ENCODE measurements around the gene CACNA1C.

Gene CACNA1C

DNA sequence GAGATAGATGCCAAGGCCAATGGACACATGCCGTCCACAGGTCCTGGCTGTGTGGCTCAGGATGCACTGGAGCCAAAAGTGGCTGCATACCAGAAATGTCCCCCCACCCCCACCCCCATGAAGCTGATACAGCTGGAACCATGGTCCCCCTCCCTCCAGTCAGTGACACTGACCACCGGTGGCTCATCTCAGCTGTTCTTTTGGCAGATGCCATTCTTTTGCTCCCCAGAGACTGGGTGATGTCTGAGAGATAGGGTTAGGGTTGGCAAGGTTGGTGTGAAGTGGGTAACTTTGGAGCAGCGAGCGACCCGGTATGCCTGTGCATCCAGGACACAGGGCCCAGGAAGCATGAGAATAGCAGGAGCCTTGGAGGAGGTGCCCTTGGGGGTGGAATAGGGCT lies 285.6 kb downstream of the CACNA1C start:
- DNase-seq (ENCODE audit: low read depth in 3 of 3), result no peak

GRCh38 chr12:2338991-2339431 lies 286.2 kb downstream of the CACNA1C start:
- DNase-seq (ENCODE audit: low read depth in 3 of 3), result no peak

- DNase-seq (ENCODE audit: low read depth in 3 of 3), result no peak
Observed at GRCh38 chr12:2341051-2341751, 288.4 kb downstream of the CACNA1C start.

GRCh38 chr12:2341871-2342270 lies 289.1 kb downstream of the CACNA1C start:
- no peak for DNase-seq (ENCODE audit: low read depth in 3 of 3)

GRCh38 chr12:2343681-2344080 lies 290.9 kb downstream of the CACNA1C start:
- DNase-seq (ENCODE audit: low read depth in 3 of 3), result no peak

DNA sequence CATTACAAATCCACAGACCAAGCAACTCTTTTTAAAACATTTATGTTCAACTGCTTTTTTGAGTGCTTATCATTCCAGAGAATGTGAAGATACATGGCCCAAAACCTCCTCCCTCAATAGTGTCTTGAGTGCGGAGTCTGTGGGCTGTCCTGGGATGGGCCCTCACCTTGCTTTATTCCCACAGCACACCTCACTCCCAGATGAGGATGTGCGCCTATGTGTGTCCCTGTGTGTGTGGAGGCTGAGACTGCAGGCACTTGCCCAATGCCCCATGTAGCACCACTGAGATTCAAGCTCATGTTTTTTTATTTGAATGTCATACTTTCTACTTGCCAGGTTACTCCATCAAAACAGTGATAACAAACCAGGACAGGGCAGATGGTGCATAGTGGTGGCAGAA lies 291.7 kb downstream of the CACNA1C start:
- DNase-seq (ENCODE audit: low read depth in 3 of 3), result no peak

DNA sequence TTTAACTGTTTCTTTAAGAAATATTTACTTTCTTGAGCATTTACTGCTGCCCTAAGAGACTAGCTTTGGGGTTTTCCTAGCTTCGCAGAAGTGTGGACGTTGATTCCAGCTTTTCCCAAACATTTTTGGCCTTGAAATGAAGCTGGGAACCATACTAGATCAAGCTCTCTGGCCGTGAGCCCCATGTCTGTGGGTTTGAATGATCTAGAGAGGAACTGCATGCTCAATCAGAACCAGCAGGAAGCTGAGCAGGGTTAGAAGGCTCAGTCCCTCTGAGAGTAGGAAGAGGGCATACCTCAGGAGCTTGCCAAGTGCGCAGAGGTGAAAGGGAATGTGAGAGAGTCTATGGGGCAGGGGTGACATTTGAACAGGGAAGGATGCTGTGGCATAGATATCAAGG lies 292.1 kb downstream of the CACNA1C start:
- no peak for DNase-seq (ENCODE audit: low read depth in 3 of 3)

GRCh38 chr12:2345902-2346301 lies 293.1 kb downstream of the CACNA1C start:
- no peak for DNase-seq (ENCODE audit: low read depth in 3 of 3)

DNA sequence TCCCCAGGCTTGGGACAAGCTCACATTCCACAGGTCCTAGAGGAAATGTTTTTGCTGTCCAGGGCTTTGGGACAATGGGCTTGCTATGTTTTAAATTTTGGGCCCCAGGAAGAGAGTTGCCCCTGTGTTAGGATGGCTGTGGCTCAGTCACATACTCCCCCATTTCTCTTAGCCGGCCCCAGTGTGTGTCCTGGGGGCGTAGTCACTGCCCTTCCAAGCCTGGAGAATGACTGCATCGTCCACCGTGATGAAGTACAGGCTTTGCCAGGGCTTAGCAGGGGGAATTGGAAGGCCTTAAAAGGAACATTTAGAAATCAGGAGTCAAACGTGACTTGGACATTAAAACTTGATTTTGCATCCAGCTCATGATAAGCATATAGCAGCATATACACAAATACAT lies 293.6 kb downstream of the CACNA1C start:
- no peak for DNase-seq (ENCODE audit: low read depth in 3 of 3)

DNA sequence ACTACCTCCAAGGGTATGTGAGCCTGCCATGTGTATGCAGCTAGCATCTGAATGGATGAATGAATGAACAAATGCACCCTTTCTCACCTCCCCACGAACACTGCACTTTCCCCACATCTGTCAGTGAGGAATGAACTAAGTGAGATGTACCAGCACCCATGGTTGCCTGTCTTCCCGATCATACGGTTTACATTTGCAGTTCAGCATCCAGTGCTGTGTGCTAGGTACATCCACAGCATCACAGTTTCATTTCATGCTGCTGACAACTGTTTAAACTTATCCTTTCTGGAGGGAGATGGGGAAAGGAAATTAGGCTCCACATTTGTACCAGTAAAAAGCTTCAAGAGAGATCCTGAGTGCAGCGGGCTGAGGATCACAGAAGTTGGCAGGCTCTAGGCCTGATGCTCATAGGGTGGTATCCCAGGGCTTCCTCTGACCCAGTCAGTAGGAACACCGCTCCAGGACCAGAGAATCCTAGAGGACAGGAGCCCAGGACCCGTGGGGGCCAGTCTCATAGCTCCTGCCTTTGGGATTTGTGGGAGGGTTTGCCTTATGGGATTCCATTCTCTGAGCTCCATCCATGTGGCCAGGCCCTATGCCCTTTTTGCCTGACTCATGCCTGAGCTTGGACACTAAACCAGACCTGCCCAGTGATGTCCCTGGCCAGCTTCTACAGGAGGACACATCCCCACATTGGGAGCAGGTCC lies 294.5 kb downstream of the CACNA1C start:
- DNase-seq (ENCODE audit: low read depth in 3 of 3), result no peak

DNA sequence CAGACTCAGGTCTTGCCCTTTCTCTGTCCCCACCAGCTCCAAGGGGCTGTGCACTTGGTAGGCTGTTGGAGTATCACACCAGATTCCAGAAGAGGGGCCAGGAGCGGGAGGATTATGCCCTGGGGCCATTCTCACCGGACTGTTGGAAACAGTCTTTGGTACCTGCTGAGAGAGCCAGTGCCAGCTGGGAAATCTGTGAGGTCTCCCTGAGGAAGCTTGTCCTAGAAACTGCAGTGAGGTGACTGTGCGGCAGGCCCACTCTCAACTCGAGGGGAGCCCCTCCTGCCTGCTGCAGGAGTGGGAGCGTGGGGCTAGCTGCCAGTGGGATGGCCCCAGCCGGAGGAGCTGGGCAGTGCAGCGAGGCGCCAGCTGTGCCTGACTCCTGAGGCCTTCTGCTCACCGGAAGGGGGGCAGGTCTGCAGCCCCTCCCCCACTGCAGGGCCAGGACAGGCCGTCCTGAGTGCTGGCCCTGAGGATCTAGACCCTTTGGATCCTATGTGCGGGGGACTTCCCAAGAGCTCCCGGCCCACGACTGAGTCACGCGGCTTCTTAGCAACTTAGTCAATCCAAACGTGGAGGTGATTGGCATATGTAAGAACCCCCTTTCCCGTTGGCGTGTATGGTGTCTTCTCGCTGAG lies 295.2 kb downstream of the CACNA1C start:
- DNase-seq (ENCODE audit: low read depth in 3 of 3), result no peak

DNA sequence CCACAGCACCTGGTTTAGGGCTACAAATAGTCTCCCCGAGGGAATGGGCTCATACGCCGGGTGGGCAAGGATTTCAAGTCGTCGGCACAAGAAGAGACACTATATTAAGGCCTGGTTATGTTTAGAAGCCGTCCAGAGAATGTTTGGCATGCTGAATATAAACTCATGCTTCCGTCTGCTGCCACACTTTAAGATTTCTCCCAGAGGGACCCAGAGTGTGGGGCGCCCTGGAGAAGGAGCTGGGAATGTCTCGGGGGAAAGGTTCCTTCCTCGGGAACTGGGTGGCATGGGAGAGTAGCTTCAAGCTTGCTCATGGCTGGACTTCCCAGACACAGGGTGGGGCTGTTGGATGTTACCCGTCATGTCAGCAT lies 295.7 kb downstream of the CACNA1C start:
- DNase-seq (ENCODE audit: low read depth in 3 of 3), result no peak

DNA sequence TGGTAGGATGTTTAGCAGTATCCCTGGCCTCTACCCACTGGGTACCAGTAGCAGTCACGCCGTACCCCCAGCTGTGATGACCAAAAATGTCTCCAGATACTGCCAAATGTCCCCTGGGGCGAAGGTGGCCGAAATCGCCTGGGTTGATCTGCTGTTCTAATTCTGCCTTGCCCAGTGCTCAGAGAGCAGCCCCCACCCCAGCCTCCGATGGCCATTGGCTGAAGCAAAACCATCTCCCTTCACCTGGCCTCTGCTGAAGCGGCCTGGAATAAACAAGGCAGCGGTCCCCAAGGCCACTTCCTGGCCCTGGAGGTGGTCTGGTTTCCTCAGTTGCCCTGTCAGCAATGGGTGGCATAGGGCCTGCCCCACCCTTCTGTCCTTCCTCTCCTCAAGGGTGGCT lies 298.4 kb downstream of the CACNA1C start:
- DNase-seq (ENCODE audit: low read depth in 3 of 3), result no peak

GRCh38 chr12:2352203-2352602 lies 299.4 kb downstream of the CACNA1C start:
- no peak for DNase-seq (ENCODE audit: low read depth in 3 of 3)

DNA sequence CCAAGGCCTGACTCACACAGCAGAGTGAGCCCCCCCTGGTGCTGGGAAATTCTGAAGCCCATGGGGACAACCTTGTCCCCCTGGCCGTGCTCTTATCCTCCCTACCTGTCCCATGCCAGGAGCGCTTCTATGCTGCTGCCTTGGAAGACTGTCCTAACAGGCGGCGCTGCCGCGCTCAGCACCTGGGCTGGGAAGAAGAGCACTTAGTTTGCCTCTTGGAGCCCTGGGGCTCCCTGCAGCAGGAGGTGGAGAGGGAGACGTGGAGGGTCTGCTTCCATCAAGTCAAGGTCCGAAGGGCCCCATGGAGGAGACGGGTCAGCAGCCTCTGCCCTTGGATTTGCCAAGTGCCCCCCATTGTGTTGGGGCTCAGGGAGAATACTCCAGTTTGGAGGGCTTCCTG lies 300.5 kb downstream of the CACNA1C start:
- DNase-seq (ENCODE audit: low read depth in 3 of 3), result no peak

GRCh38 chr12:2353691-2354090 lies 300.9 kb downstream of the CACNA1C start:
- DNase-seq (ENCODE audit: low read depth in 3 of 3), result no peak

DNA sequence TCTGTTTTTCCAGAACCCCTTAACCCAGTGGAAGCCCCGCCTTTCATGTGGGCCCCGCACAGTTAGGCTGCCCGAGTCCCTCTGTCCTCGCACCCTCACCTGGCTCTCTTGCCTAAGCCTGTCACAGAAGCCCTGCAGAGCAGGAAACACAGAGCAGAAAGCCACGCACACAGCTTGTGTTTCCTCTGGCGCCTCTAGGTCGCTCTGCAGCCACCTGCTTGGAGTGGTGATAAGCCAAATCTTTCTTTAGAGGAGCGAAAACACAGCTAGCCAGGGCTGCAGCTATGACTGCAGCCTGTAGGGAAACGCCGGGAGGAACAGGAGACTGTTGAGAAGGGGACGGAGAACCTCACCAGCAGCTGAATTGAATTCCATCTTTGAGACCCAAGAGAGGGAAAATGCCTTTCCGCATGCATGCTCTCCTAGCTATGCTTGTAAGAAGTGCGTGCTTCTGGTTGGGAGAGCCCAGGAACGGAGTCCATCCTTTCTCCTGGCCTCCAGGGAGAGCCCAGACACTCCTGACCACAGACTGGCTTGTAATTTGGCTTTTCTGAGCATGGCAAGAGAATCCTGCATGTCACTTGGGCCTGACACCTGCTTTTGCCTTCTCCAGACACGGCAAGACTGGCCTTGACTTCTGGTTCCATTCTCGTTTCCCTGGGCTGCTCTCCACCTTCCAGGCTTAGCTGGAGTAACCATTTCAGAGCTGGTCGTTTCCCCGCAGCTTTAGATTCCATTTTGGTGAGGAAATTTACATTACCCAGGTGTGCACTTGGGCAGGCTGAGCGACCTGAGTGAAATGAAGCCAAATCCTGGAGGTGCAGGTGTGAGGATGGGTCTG lies 301.6 kb downstream of the CACNA1C start:
- no peak for DNase-seq (ENCODE audit: low read depth in 3 of 3)

DNA sequence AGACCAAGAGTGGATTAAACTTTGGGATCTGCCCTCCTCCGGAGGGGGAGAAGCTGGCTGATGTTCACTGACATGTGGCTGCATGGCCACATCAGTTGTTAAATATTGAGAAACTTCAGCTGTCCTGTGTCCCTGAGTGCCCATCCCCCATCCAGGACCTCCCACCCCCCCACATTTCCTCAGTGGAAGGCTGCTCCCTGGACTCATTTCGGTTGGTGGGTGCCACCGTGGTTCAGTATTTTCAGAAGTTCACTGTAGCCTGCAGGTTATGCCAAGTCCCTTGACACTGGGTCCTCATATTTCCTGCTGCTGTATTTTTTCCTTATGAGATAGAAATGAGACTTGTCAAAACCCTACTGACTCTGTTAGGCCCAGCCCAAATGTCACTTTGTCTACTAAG lies 302.4 kb downstream of the CACNA1C start:
- DNase-seq (ENCODE audit: low read depth in 3 of 3), result no peak

- DNase-seq (ENCODE audit: low read depth in 3 of 3), result no peak
Observed at GRCh38 chr12:2355604-2356003, 302.8 kb downstream of the CACNA1C start.

GRCh38 chr12:2356601-2357125 lies 303.9 kb downstream of the CACNA1C start:
- no peak for DNase-seq (ENCODE audit: low read depth in 3 of 3)

- no peak for DNase-seq (ENCODE audit: low read depth in 3 of 3)
Observed at GRCh38 chr12:2358986-2359658, 306.3 kb downstream of the CACNA1C start.
